OCI-LY3 (cell line): Measurements from ENCODE around the gene TMEM17.

Experiments
- H2AFZ ChIP-seq: fragments of 200-600, 300-600 bp; shearing (Covaris generic); 2 replicates; pipeline ENCODE4 v1.6.0; 2014; ENCODE audit warnings: antibody characterized with exemption, low read depth, low read length
- H3K27ac ChIP-seq: fragments of 200-600, 300-600 bp; sonication (generic); 2 replicates; pipeline ENCODE4 v1.5.1; 2014; ENCODE audit warnings: mild to moderate bottlenecking, low read length, moderate library complexity, mixed read lengths
- H3K27me3 ChIP-seq: fragments of 200-600, 300-600 bp; sonication (generic); 2 replicates; pipeline ENCODE4 v1.6.1; 2014; ENCODE audit warnings: low read depth, low read length, mixed read lengths
- H3K36me3 ChIP-seq: fragments of 200-600, 300-600 bp; sonication (generic); replicated peaks from 2 replicates; pipeline ENCODE3; 2014; ENCODE audit warnings: low read depth, low read length, mixed read lengths
- H3K4me1 ChIP-seq: fragments of 300-600, 200-600 bp; sonication (generic); 2 replicates; pipeline ENCODE4 v1.6.1; 2014; ENCODE audit warnings: low read length, mixed read lengths
- H3K4me2 ChIP-seq: fragments of 200-600, 300-600 bp; sonication (generic); 2 replicates; pipeline ENCODE4 v1.6.1; 2014; ENCODE audit warnings: low read length, mixed read lengths
- H3K4me3 ChIP-seq: fragments of 300-600, 200-600 bp; sonication (generic); 2 replicates; pipeline ENCODE4 v1.5.1; 2014; ENCODE audit warnings: antibody characterized with exemption, mild to moderate bottlenecking, low read length, moderate library complexity
- H3K79me2 ChIP-seq: fragments of 300-600, 200-600 bp; shearing (Covaris generic); 2 replicates; pipeline ENCODE4 v1.6.1; 2014; ENCODE audit warnings: mild to moderate bottlenecking, low read length, mixed read lengths
- H3K9ac ChIP-seq: fragments of 300-600, 200-600 bp; shearing (Covaris generic); 2 replicates; pipeline ENCODE4 v1.6.0; 2014; ENCODE audit warnings: mild to moderate bottlenecking, low read length, moderate library complexity
- H3K9me3 ChIP-seq: fragments of 200-600, 300-600 bp; shearing (Covaris generic); 2 replicates; pipeline ENCODE4 v1.6.1; 2014; ENCODE audit warnings: low read length, mixed read lengths; ENCODE audit not compliant: insufficient read depth
- H4K20me1 ChIP-seq: fragments of 200-600, 300-600 bp; sonication (generic); 2 replicates; pipeline ENCODE4 v1.6.1; 2016; ENCODE audit warnings: low read length, mixed read lengths; ENCODE audit not compliant: insufficient read depth
- EZH2phosphoT487 ChIP-seq: fragments of 200-600 bp; shearing (Covaris generic); IDR thresholded peaks from 2 replicates; pipeline ENCODE4 v1.6.1; 2018; ENCODE audit warnings: antibody characterized with exemption, mixed run types, low read depth
- TF ChIP-seq, protein P1 (sequence below): fragments of 200-600, 300-600 bp; sonication (generic); IDR thresholded peaks from 2 replicates; pipeline ENCODE4 v1.5.1; 2014; ENCODE audit warnings: antibody characterized with exemption, low read length, low read depth

Gene TMEM17

DNA sequence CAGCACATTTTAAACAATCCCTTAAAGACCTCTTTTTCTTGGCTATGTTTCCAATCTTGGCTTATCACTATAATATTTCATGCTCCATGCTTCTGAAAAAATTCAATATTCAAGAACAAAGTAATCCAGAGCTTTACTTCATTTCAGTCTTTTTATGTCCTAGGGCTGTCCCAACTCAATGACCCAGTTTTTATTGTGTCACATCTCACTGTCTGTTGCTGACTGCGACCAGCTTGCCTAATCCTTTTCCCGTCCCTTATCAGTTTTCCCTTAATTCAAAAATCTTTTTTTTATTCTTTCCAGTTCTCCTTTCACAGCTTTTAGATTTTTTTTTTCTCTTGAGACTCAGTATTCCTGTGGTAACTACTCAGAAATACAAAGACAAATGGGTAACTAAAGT is 10.2 kb downstream of the TMEM17 start:
- H3K4me1 ChIP-seq = no peaks in the 10 kb centered on the region
- H3K9me3 ChIP-seq = no peaks in the 10 kb centered on the region
- H3K36me3 ChIP-seq = no peaks in the 10 kb centered on the region
- H3K4me2 ChIP-seq = no peak overlapping the region
- no peaks in the 10 kb centered on the region for H4K20me1 ChIP-seq
- no peak overlapping the region for H3K9ac ChIP-seq
- no peak for TF ChIP-seq EZH2phosphoT487
- TF ChIP-seq, protein P1, sequence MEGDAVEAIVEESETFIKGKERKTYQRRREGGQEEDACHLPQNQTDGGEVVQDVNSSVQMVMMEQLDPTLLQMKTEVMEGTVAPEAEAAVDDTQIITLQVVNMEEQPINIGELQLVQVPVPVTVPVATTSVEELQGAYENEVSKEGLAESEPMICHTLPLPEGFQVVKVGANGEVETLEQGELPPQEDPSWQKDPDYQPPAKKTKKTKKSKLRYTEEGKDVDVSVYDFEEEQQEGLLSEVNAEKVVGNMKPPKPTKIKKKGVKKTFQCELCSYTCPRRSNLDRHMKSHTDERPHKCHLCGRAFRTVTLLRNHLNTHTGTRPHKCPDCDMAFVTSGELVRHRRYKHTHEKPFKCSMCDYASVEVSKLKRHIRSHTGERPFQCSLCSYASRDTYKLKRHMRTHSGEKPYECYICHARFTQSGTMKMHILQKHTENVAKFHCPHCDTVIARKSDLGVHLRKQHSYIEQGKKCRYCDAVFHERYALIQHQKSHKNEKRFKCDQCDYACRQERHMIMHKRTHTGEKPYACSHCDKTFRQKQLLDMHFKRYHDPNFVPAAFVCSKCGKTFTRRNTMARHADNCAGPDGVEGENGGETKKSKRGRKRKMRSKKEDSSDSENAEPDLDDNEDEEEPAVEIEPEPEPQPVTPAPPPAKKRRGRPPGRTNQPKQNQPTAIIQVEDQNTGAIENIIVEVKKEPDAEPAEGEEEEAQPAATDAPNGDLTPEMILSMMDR = no peak
- H3K27me3 ChIP-seq = no peaks in the 10 kb centered on the region
- no peak overlapping the region for H2AFZ ChIP-seq
- no peaks in the 10 kb centered on the region for H3K79me2 ChIP-seq
- no peak overlapping the region for H3K4me3 ChIP-seq
- H3K27ac ChIP-seq = no peak overlapping the region

DNA sequence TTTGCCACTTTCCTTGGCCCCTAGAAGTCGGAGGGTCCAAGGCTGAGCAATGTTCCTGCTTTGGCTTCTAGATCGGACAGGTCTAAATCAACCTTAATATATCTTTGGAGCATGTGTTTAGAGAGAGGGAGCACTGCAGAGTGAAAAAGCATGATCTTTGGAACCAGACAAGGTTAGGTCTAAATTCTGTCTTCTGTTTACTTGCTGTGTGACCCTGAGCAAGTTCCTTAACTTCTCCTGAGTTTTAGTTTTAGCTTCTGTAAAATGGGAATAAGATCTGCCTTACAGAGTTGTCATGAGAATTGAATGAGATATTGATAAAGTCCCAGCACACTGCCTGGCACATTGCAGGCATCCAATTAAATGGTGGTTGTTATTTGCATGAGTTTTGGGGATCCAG is 13.9 kb downstream of the TMEM17 start:
- Histone ChIP-seq H3K27ac (no peak overlapping the region), H2AFZ (no peak overlapping the region), H3K9ac (no peak overlapping the region), H3K4me3 (no peak overlapping the region), H4K20me1 (no peaks in the 10 kb centered on the region), H3K9me3 (no peaks in the 10 kb centered on the region), H3K4me2 (no peak overlapping the region), H3K27me3 (no peaks in the 10 kb centered on the region), H3K36me3 (no peaks in the 10 kb centered on the region), H3K4me1 (peaks cover 4% of the 10 kb centered on the region; the same call in 1 of the 2 replicates), H3K79me2 (no peaks in the 10 kb centered on the region)
- no peak for TF ChIP-seq EZH2phosphoT487
- TF ChIP-seq, protein P1 = no peak

DNA sequence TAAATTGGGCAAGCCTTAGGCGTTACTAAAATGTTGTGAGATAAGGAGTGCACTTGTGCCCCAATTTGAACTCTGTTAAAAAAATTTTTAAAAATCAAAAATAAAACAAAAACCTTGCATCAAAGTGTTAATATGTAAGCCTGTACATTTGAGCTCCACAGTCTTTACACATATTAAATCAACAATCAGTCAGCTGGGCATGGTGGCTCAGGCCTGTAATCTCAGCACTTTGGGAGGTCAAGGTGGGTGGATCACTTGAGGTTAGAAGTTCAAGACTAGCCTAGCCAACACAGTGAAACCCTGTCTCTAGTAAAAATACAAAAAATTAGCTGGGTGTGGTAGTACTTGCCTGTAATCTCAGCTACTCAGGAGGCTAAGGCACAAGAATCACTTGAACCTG is 16.3 kb downstream of the TMEM17 start:
- Histone ChIP-seq H4K20me1 (no peaks in the 10 kb centered on the region), H3K9ac (no peak overlapping the region), H3K36me3 (no peaks in the 10 kb centered on the region), H3K27me3 (no peaks in the 10 kb centered on the region), H3K4me2 (no peak overlapping the region), H2AFZ (no peak overlapping the region), H3K9me3 (no peaks in the 10 kb centered on the region), H3K79me2 (no peaks in the 10 kb centered on the region), H3K4me1 (peaks cover 5% of the 10 kb centered on the region; the same call in 1 of the 2 replicates), H3K4me3 (no peak overlapping the region), H3K27ac (no peak overlapping the region)
- no peak for TF ChIP-seq EZH2phosphoT487
- TF ChIP-seq, protein P1 = no peak

DNA sequence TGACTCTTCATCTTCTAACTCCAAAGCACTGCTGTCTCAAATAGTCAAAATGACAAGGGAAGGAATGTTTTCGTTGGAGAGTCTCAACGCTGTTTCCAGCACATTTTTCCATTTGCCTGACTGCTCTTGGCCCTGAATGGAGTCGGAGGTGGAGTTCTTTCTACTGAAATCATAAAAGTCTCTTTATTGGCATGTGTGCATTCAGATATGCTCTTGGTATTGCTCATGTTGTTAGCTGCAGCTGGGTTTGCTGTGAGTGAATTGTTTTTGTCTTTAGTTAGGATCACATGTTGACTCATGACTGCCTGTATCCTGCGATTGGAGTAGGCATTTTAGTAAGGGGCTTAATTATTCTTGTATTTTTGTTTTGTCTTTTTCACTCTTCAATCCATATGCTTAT is 16.8 kb downstream of the TMEM17 start:
- no peak overlapping the region for H3K27ac ChIP-seq
- no peaks in the 10 kb centered on the region for H3K36me3 ChIP-seq
- no peak overlapping the region for H3K4me3 ChIP-seq
- H3K4me2 ChIP-seq = no peak overlapping the region
- H2AFZ ChIP-seq = no peak overlapping the region
- no peaks in the 10 kb centered on the region for H3K79me2 ChIP-seq
- H4K20me1 ChIP-seq = no peaks in the 10 kb centered on the region
- no peaks in the 10 kb centered on the region for H3K27me3 ChIP-seq
- no peak overlapping the region for H3K9ac ChIP-seq
- H3K9me3 ChIP-seq = no peaks in the 10 kb centered on the region
- H3K4me1 ChIP-seq = peaks cover 5% of the 10 kb centered on the region; the same call in 1 of the 2 replicates
- TF ChIP-seq, protein P1 = no peak
- TF ChIP-seq EZH2phosphoT487 = no peak
